ENCODE results near the gene WDR38. TPM values are rescaled to one million over a fixed set of nuclear protein-coding genes. Genes with fewer than 3 reads are reported as not detected.

Gene WDR38
- total and polyA plus RNA-seq, 9 of the 15 experiments (the other 6 are each of a cell fraction or from before 2014, with no cell fraction given), result not detected

DNA sequence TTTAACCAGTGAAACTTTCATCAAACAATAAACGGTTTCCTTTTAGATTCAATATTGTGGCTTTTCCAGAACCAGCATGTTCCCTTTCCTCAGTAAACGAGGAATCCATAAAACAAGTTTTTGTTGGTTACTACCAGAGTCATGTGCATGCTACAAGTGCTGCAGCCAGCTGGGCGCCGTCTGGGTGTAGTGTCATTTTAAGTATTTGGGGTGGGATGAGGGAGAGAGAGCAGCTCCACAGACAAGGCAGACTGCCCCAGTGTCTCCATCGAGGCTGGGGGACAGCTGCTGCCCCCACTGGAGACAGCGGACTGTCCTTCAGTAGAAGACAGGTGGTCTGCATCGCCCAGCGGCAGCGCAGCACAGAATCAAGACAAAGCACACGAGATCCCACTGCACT, 26.0 kb downstream of the WDR38 start:
- Histone ChIP-seq H3K9me3 (replicated peaks; ENCODE audit: control insufficient read depth, insufficient read depth, low read depth, low read length) (no peaks in the 10 kb centered on the region), H3K4me1 (replicated peaks in 1 of 2; ENCODE audit: control insufficient read depth in 2 of 2, insufficient read depth in 2 of 2, low read length in 2 of 2) (no peaks in the 10 kb centered on the region; a peak in 1 of 5 replicates), H3K36me3 (ENCODE audit: control insufficient read depth, insufficient read depth, low read length) (peaks cover 77% of the 10 kb centered on the region), H3K4me3 (no peak overlapping the region), H4K20me1 (replicated peaks; ENCODE audit: control insufficient read depth, insufficient read depth, low read length) (peaks cover 4% of the 10 kb centered on the region; the same call in 1 of the 2 replicates), H3K4me2 (ENCODE audit: insufficient read depth, low read length) (no peak overlapping the region), H3K9ac (ENCODE audit: insufficient read depth in 1 of 2, low read depth in 2 of 2, low read length in 2 of 2) (peak overlapping the region in 1 of 2 experiments; percentile 75; a peak in 2 of 4 replicates), H2AFZ (ENCODE audit: low read depth, low read length) (no peak overlapping the region), H3K27me3 (ENCODE audit: control insufficient read depth in 2 of 2, insufficient read depth in 2 of 2, low read length in 2 of 2) (no peaks in the 10 kb centered on the region), H3K79me2 (ENCODE audit: control insufficient read depth, insufficient read depth, low read length) (peaks cover 16% of the 10 kb centered on the region), H3K9me1 (ENCODE audit: control insufficient read depth, insufficient read depth, low read length) (no peaks in the 10 kb centered on the region), H3K27ac (ENCODE audit: extremely low read depth, low read depth, low read length) (no peak overlapping the region)
- WGBS (ENCODE audit: insufficient coverage, low coverage, missing lambda C conversion rate), result 79% methylated on average over 10 of the region's 10 CpGs
- ATAC-seq, result no peak; the same call in 2 of the 3 replicates
- BruUV-seq (replicated peaks), result no TSS peak
- in situ Hi-C loops (cut with MboI), result no loop called here
- ChIA-PET CTCF (ENCODE audit: low intra/inter-chr PET ratio) (no interaction called here), POLR2A (interaction anchor here (1.3 to 4.0 kb wide), 6 partner anchors 9 to 42 kb away, joined by 3 to 30 read pairs (median 9); partner anchors contain the start of genes ARPC5L and RPL35)
- TF ChIP-seq U2AF2 (optimal IDR thresholded peaks at IDR 0.05; ENCODE audit: low read depth, low read length), result no peak
- no peak for TF ChIP-seq ELF2 (CRISPR knock-in tag; IDR thresholded peaks at IDR 0.05)
- 0 out of 2 replicates have a peak, but pooled peaks have one; percentile 44 for TF ChIP-seq POLR2G (IDR thresholded peaks at IDR 0.05; ENCODE audit: low read depth, low read length)
- intact Hi-C loops (cut with micrococcal nuclease), result no loop called here
- no peak for FAIRE-seq
- DNase-seq (ENCODE audit: extremely low read depth in 1 of 4, low spot score in 3 of 4), result no peak

DNA sequence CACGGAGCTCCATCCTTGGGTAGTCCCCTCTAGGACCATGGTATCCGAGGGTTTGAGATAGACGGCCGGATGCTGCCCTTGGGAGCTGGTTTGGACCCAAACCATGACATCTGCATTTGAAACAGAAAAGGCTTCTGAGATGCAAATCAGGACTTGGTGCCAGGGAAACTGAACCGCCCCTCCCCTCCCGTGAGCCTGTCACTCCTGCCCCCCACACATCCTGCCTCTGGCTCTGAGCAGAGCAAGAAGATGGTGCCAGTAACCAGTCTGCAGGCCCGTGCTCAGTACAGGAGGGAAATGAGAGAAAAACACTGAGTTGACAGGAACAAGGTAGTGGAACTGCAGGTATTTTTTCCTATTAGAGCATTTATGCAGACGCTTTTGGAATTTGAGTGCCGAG, 27.2 kb downstream of the WDR38 start:
- Histone ChIP-seq H4K20me1 (replicated peaks; ENCODE audit: control insufficient read depth, insufficient read depth, low read length) (peaks cover 3% of the 10 kb centered on the region; the same call in 1 of the 2 replicates), H3K4me2 (ENCODE audit: insufficient read depth, low read length) (no peak overlapping the region), H3K9me1 (ENCODE audit: control insufficient read depth, insufficient read depth, low read length) (no peaks in the 10 kb centered on the region), H3K27ac (ENCODE audit: extremely low read depth, low read depth, low read length) (no peak overlapping the region), H3K36me3 (ENCODE audit: control insufficient read depth, insufficient read depth, low read length) (peaks cover 71% of the 10 kb centered on the region), H2AFZ (ENCODE audit: low read depth, low read length) (no peak overlapping the region), H3K4me3 (no peak overlapping the region), H3K9ac (ENCODE audit: insufficient read depth in 1 of 2, low read depth in 2 of 2, low read length in 2 of 2) (no peak overlapping the region), H3K27me3 (ENCODE audit: control insufficient read depth in 2 of 2, insufficient read depth in 2 of 2, low read length in 2 of 2) (no peaks in the 10 kb centered on the region), H3K4me1 (replicated peaks in 1 of 2; ENCODE audit: control insufficient read depth in 2 of 2, insufficient read depth in 2 of 2, low read length in 2 of 2) (no peaks in the 10 kb centered on the region; a peak in 1 of 5 replicates), H3K79me2 (ENCODE audit: control insufficient read depth, insufficient read depth, low read length) (peaks cover 3% of the 10 kb centered on the region; the same call in 1 of the 3 replicates), H3K9me3 (replicated peaks; ENCODE audit: control insufficient read depth, insufficient read depth, low read depth, low read length) (no peaks in the 10 kb centered on the region)
- DNase-seq (ENCODE audit: extremely low read depth in 1 of 4, low spot score in 3 of 4) (no peak), ATAC-seq (no peak), FAIRE-seq (no peak)
- ChIA-PET CTCF (ENCODE audit: low intra/inter-chr PET ratio) (no interaction called here), POLR2A (interaction anchor here (1.2 to 3.0 kb wide), 3 partner anchors 10 to 19 kb away, joined by 3 to 10 read pairs (median 8); no protein-coding TSS in a partner anchor)
- intact Hi-C loops (cut with micrococcal nuclease), result no loop called here
- no TSS peak for BruUV-seq (replicated peaks)
- TF ChIP-seq HDGF (IDR thresholded peaks at IDR 0.05) (no peak), CEBPB (tag; IDR thresholded peaks at IDR 0.05) (no peak), SMAD3 (CRISPR knock-in tag; conservative IDR thresholded peaks at IDR 0.05) (no peak)
- in situ Hi-C loops (cut with MboI), result loop anchor here (10.0 kb wide), 1 partner anchor 1024 kb away; no protein-coding TSS in a partner anchor
- 69% methylated on average over 8 of the region's 9 CpGs for WGBS (ENCODE audit: insufficient coverage, low coverage, missing lambda C conversion rate)

Measured in K562 (cell line).